HG02981 (cell line): ENCODE measurements around the gene RETN.

ENCODE experiments used
- ATAC-seq: cut with Tn5 transposase; IDR thresholded peaks from one replicate; pipeline ENCODE4 v1.9.1; 2021; ENCODE audit warnings: mild to moderate bottlenecking, moderate library complexity; ENCODE audit not compliant: unreplicated experiment

Gene RETN

GRCh38 chr19:7657131-7657751, 11.6 kb upstream of the RETN start:
- no peak for ATAC-seq

- ATAC-seq = no peak
Measured at GRCh38 chr19:7658219-7658686, 10.6 kb upstream of the RETN start.

- ATAC-seq = no peak
Measured at GRCh38 chr19:7661744-7662538, 6.9 kb upstream of the RETN start.

- no peak for ATAC-seq
Measured at GRCh38 chr19:7662657-7663056, 6.2 kb upstream of the RETN start.

GRCh38 chr19:7663706-7664105, 5.1 kb upstream of the RETN start:
- ATAC-seq = no peak

GRCh38 chr19:7665076-7665475, 3.8 kb upstream of the RETN start:
- no peak for ATAC-seq

GRCh38 chr19:7669641-7670040, 792 bp downstream of the RETN start:
- no peak for ATAC-seq

- ATAC-seq = no peak
Measured at GRCh38 chr19:7670150-7670783, 1.4 kb downstream of the RETN start.

GRCh38 chr19:7670790-7671189, 1.9 kb downstream of the RETN start:
- ATAC-seq = no peak

- ATAC-seq = no peak
Measured at GRCh38 chr19:7672522-7672921, 3.7 kb downstream of the RETN start.

GRCh38 chr19:7674010-7675005, 5.5 kb downstream of the RETN start:
- no peak for ATAC-seq

GRCh38 chr19:7676376-7676775, 7.5 kb downstream of the RETN start:
- no peak for ATAC-seq

GRCh38 chr19:7676854-7677253, 8.0 kb downstream of the RETN start, which contains the start of gene MCEMP1:
Gene MCEMP1 (plus strand): TSS chr19:7677090. CDS start chr19:7677121, 31 bp downstream.
- no peak for ATAC-seq

GRCh38 chr19:7677669-7678311, 8.9 kb downstream of the RETN start:
- ATAC-seq = no peak

- no peak for ATAC-seq
Measured at GRCh38 chr19:7678971-7679751, 10.3 kb downstream of the RETN start.

GRCh38 chr19:7679771-7680605, 11.1 kb downstream of the RETN start:
- no peak for ATAC-seq

GRCh38 chr19:7680606-7681339, 11.9 kb downstream of the RETN start, which contains the start of gene TRAPPC5:
Gene TRAPPC5 (plus strand): TSS chr19:7680833. CDS start chr19:7682254, 1,421 bp downstream.
- ATAC-seq = no peak
